ENCODE data around the gene BRD9. TPM values are rescaled to one million over a fixed set of nuclear protein-coding genes. Genes with fewer than 3 reads are reported as not detected.
"Not testable (repeated sequence)": the region's sequence is repeated elsewhere in the genome, so short reads cannot be mapped to it uniquely, and the experiment has no call there.

Gene BRD9
- total RNA-seq, 2 donors from 2014 or later, result 26.8 to 39.3 TPM

DNA sequence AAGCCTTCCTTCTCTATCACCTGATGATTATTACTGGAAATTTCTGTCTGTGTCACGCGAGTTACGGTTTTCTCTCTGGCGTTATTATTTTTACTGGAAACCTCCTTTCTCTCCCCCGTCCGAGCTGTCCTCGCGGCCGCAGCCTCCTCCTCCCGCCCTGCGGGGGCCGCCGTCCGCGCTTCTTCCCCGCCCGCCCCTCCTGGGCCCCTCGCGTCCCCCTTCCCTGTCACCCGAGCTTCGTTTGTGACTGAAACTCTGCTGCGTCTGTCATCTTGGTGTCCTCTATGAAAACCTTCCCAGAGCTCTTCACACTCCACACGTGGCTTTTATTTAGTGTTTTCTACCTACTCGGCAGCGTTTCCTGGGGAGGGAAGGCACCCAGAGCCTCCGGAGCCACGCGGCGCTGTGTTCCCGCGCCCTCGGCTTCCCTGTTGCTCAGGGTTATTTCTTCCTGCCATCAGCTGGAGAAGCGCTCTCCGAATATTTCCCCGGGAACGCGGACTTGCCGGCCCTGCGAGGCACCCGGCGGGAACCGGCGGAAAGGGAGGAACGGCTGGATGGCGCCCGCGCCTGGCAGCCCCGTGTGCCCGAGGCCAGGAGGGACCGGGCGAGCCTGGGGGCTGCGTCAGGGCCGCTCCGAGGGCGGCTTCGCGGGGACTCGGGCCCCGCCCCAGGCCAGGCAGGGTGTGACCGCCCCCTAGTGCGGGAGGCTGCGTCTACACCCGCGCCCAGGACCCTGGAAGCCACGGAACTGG, 34.0 kb upstream of the BRD9 start:
- peak; percentile 48 for DNase-seq
- intact Hi-C loops (cut with DNase I), result loop anchor here (10.0 kb wide), 3 partner anchors 68 to 238 kb away; no protein-coding TSS in a partner anchor
- ATAC-seq, result peak; percentile 78 to 83

DNA sequence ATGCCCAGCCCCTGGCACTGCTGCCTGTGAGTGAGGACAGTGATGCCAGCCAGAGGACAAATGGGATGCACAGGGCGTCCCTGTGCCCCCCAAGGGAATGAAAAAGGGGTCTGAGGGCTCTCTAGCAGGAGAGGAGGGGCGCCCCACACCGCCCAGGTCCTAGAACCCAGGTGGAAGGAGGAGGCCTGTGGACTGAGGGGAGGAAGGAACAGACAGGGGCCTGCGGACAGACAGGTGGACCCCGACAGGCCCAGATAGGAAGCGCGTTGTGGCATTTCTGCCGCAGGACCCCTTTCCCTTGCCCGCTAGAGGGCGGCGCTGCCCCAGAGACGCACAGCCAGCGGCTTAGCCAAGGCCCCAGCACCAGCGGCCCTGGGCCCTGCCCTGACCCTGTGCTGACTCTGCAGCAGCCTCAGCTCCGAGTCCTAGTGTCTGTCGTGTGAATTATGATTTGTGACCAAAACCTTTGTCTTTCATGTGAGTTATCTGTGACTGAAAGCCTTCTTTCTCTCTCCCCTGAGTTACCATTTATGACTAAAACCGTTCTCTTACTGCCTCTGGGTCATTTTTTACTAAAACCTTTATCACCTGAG, 30.8 kb upstream of the BRD9 start:
- ATAC-seq, result peak; percentile 88 to 91
- peak; percentile 89 for DNase-seq
- intact Hi-C loops (cut with DNase I), result loop anchor here (5.0 to 10.0 kb wide), 4 partner anchors 71 to 249 kb away; no protein-coding TSS in a partner anchor

DNA sequence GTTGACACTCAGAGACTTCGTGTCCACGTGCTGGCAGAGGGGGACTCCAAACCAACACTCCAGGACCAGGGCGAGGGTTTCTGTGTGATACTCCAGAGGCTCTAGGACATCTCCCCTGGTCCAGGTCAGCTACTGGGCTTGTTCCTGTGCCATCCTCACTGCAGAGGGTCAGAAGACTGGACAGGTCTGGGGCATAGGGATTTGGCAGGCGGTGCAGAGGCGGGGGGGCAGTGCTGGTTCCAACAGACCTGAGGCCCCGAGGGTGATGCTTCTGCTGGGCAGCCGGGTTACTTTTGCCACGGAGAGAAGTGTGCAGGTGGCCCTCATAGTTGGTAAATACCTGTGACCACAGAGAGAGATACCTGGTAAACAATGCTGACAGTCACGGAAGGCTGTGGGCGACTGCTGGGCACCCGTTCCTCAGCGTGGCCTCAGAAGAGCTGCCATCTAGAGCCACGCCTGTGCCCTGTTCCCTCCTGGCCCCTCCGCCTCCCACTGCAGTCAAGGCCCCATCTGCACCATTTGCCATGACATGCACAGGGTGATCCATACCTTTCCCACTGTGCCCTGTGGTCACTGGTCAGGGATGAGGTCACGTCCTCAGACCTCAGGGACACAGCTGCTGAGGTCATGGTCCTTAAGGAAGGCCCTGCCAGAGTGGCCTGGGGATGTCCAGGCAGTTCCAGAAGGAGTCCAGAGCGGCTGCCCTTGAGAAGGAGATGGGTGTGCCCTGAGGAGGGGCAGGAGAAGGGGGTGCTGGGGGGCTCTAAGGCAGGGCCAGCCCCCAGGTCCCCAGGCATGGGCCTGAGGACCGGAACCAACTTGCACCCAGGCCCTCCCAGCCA, 30.1 kb upstream of the BRD9 start:
- intact Hi-C loops (cut with DNase I), result loop anchor here (5.0 to 10.0 kb wide), 4 partner anchors 72 to 250 kb away; no protein-coding TSS in a partner anchor
- DNase-seq (no peak), ATAC-seq (no peak)

DNA sequence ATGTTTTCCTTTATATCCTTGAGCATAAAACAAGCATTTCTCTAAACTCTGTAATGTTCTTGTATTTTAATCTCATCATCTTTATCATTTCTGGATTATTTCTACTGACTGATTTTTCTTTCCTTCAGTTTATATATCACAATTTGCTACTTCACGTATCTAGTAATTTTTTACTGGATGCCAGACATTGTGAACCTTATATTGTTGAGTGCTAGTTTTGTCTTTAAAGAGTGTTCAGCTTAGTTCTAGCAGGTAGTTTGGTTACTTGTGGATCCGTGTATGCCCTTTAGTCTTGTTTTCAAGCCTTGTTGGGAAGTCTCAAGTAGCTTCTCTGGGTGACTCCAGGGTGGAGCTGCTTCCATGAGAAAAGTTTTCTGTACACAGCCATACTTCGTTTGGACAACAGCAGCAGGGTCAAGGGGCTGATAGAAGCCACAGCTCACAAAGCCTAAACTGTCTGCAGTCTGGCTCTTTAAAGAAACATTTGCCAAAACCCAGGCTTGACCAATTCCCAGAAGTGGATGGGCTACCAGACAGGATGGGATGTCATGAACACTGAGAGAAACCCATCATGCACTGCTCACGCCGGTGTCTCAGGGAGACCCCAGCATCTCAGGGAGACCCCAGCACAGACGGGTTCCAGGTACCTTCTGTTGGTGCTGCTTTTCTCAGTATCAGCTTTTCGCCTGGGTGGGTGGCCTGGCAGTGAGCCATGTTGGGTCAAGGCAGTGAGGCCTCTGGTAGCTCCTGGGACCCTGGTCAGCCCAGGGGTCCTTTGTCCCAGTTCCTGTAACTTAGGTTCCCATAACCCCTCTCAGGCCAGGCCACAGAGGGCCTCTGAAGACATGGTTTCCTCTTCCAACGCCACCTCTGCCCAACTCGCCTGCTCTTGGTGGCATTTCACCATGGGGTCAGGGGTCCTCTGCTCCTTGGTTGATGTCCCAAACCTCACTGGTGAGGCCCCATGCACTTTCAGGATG, 29.1 kb upstream of the BRD9 start:
- ATAC-seq, result no peak
- DNase-seq, result no peak
- intact Hi-C loops (cut with DNase I), result loop anchor here (5.0 to 10.0 kb wide), 4 partner anchors 73 to 251 kb away; no protein-coding TSS in a partner anchor

DNA sequence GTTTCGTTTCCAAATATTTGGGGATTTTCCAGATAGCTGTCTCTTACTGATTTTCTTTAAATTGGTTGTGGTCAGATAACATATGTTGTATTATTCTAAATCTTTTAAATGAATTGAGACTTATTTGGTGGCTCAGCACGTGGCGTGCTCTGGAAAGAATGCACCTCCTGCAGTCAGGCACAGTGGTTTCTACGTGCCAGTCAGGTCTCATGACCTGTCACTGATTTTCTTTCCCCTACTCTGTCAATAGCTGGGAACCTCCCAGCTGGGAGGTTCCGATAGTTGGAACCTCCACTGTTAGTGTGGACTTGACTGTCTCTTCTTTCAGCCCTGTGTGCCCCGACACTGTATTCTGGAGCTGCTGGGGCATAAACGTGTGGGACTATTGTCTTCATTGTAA, 27.7 kb upstream of the BRD9 start:
- DNase-seq (no peak), ATAC-seq (no peak)
- intact Hi-C loops (cut with DNase I), result loop anchor here (5.0 to 10.0 kb wide), 4 partner anchors 74 to 252 kb away; no protein-coding TSS in a partner anchor

DNA sequence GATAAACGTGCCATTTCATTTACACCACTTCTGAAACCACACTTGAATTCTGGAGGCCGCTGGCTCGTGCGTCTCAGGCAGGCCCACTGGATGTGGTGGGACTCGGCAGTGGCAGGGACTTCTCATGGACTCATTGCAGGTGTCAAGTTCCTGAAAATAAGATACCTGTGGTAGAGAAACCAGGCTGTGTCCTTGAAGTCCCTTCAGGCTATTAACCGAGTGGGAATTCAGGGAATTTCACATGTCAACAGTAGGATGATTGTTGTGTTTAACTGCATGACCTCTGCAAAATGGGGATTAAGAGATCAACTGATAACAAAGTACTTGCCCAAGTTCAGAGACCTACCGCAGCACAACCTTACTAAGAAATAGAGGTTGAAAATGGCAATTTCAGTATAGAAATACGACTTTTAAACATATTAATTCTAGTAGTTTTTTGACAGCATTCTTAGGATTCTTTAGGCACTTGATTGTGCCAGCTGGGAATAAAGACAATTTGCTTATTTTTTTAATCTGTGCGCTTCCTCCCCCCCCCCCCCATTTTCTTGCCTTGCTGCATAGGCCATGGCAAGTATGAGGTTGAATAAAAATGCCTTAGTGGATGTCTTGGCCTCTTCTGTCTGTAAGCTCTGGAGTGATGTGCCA, 26.9 kb upstream of the BRD9 start:
- DNase-seq (no peak), ATAC-seq (no peak)
- intact Hi-C loops (cut with DNase I), result no loop called here

DNA sequence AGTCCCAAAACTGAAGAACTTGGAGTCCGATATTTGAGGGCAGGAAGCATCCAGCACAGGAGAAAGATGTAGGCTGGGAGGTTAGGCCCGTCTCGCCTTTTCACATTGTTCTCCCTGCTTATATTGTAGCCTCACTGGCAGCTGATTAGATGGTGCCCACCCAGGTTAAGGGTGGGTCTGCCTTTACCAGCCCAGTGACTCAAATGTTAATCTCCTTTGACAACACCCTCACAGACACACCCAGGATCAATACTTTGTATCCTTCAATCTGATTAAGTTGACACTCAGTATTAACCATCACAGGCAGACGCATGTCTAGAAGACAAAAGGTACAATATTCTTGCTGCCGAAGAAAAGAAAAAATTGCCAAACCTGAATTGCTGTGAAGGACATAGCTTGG, 26.1 kb upstream of the BRD9 start:
- ATAC-seq; DNase-seq; intact Hi-C loops (cut with DNase I): not testable (repeated sequence)

DNA sequence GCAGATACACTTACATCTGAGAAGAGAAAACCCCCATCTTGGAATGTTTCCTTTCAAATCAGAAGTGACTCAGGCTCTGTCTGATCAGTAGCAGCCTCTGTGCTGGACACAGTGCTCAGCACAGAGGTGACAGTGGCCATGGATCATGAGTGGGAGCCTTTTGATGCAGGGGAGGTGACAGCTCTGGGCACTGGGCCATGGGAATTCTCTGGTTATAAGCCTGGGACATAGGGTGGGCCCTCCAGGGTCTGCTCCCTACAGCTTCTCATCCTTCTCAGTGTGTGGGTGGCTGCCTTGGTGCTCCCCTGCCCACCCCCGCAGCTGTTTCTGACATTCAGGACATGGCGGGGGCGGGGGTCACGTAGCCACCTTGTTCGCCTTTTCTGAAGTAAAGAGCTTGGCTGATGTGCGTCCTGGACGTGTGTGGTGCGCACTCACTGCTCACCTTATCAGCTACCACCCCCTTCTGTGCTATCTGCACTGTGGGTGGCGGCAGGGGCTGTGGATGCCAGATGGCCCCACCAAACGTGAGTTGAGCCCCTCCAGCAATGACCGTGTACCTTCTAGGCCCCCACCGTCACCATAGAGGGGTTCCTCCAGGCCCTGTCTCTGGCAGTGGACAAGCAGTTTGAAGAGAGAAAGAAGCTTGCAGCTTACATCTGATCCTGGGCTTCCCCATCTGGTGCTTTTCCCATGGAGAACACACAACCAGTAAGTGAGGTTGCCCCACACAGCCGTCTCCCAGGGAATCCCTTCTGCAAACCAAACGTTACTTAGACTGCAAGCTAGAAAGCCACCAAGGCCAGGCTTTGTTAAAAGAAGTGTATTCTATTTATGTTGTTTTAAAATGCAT, 24.1 kb upstream of the BRD9 start:
- DNase-seq (no peak), ATAC-seq (peak in 1 of 2 donors; percentile 40)
- intact Hi-C loops (cut with DNase I), result no loop called here

DNA sequence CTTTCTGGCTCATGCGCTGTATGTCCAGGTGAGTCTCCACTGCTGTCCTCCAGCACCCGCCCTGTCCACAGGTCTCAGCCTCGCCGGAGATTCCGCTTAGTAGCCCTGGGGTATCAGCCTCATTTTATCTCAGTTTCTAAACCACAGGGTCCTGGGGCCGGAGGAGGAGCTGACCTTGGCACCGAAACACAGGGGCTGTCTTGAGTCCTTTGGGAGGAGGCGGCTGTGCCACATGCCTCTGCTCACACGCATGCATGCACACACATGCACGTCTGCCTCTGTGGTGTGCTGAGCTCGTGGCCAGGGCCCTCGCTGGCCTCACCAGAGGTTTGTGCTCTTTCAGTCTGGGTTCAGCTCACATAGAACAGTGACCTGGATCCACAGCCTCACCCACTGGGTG, 23.3 kb upstream of the BRD9 start:
- DNase-seq (no peak), ATAC-seq (no peak)
- intact Hi-C loops (cut with DNase I), result no loop called here

DNA sequence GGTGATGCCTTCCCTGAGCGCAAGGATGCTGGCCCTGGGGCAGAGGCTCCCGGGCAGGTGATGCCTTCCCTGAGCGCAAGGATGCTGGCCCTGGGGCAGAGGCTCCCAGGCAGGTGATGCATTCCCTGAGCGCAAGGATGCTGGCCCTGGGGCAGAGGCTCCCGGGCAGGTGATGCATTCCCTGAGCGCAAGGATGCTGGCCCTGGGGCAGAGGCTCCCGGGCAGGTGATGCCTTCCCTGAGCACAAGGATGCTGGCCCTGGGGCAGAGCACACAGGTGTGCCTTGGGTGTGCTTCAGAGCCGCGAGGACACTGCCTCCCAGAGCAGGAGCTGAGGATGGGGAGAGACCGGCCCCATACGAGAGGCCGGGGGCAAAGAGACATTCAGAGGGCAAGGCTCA, 22.7 kb upstream of the BRD9 start:
- intact Hi-C loops (cut with DNase I), result not testable (repeated sequence)

DNA sequence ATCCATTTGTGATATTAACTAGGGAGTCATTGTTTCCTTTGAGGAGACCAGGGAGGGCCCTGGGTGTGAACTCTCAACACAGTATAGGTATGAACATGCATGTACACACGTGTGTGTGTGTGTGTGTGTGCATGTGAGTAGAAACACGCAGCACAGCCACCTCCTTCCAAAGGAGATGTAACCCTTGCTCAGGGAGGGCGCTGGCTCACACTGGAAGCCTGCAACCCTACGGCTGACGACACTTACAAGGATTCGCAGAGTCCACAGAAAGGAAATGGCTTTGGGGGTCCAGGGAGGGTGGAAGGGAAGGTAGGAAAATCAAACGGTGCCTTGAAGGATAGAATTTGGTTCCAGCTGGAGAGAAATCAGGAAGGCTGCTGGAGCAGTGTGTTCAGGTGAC, 22.0 kb upstream of the BRD9 start:
- intact Hi-C loops (cut with DNase I), result no loop called here
- ATAC-seq, result no peak
- no peak for DNase-seq

More for the DNA sequence above, 22.7 kb upstream of the BRD9 start:
- ATAC-seq, DNase-seq: not testable (repeated sequence)

DNA sequence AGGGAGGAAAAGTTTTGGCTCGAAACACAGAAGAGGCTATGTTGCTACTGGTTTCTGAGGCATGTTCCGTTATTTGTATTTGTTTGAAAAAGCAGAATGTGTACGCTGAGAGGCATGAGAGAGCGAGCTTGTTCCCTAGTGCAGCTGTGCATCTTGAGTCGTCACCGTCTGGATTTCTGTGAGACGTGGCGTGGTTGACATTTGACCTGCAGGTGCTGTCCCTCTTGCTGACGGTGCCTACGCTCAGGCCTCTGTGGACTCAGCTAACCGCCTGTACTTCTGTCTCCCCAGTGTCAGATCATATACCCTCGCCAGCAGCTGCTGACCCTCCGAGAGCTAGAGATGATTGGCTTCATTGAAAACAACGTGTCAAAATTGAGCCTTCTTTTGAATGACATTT, 21.6 kb upstream of the BRD9 start:
- ATAC-seq, result no peak
- DNase-seq, result no peak
- intact Hi-C loops (cut with DNase I), result no loop called here

DNA sequence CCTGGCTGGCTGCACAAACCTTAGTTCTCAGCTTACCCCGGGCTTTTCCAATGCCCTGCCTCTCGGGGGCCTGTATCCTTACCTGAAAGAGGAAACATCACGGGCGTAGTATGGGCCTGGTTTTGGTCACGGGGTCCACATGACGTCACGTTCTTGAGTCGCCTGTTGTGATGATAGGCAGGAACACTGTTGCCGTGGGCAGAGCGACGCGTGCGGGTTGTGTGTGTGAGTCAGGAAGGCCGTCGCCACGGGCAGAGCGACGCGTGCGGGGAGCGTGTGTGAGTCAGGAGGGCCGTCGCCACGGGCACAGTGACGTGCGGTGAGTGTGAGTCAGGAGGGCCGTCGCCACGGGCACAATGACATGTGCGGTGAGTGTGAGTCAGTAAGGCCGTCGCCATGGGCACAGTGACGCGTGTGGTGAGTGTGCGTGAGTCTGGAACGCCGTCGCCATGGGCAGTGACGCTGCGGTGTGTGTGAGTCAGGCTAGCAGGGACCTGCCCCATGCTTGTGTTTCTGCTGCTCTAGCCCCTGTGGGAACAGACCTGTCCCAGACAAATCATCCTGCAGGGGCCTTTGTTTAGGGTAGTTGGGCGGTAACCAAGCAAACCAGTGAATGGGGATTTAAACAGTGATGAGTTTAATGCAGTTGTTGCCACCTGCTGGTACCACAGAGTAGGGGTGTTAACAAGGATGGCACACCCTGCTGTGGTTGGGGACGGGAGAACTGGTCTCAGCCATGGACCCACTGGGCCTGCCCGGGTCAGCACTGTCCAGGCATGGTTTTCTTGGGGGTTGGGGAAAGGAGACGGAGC, 19.9 kb upstream of the BRD9 start:
- ATAC-seq (peak in 1 of 2 donors; percentile 9), DNase-seq (no peak)
- intact Hi-C loops (cut with DNase I), result no loop called here

DNA sequence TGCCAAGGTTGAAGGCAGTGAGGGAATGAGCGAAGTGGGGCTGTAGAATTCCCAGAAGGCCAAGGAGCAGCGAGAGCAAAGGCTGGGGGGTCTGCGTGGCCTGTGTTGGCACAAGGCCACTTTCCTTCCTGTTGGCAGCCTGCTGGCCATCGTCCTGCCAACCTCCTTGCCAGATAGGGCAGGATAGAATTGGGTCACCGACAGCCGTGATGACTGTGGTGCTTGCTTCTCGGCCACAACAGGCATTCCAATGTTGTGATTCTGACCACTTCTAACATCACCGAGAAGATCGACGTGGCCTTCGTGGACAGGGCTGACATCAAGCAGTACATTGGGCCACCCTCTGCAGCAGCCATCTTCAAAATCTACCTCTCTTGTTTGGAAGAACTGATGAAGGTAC, 19.0 kb upstream of the BRD9 start:
- DNase-seq, result no peak
- intact Hi-C loops (cut with DNase I), result no loop called here
- ATAC-seq, result no peak

DNA sequence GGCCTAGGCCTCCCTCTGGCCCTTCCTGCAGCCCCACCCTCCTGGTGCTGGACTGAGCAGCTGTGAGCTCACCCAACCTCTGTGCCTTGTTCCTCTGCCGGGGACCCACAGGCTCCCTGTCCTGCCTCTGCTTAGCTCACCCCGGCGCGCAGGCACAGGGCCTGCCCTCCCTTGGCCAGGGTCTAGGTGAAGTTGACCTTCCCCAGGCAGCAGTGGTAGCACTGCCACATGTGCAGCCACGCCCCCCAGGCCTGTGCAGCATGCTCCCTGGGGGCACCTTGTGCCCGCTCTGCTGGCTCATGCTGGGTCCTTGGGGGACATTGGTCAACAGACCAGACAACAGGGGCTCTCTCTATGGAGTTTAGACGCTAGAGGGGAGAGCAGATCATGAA, 18.2 kb upstream of the BRD9 start:
- peak in 1 of 2 donors; percentile 25 for ATAC-seq
- intact Hi-C loops (cut with DNase I), result no loop called here

More for the DNA sequence above, 18.2 kb upstream of the BRD9 start:
- DNase-seq, result no peak
